ENCODE measurements around the gene BCAM.

The BCAM gene

GRCh38 chr19:44816301-44816700 lies 7.4 kb downstream of the BCAM start:
- Histone ChIP-seq H3K27me3 (no peaks in the 10 kb centered on the region), H3K27ac (no peak overlapping the region), H3K4me1 (ENCODE audit: control insufficient read depth in 1 of 2, insufficient read depth in 1 of 2, low read depth in 1 of 2, low read length in 1 of 2) (no peaks in the 10 kb centered on the region), H3K36me3 (no peaks in the 10 kb centered on the region), H3K4me3 (ENCODE audit: low read depth in 1 of 2, low read length in 1 of 2) (no peak overlapping the region), H3K9me3 (no peaks in the 10 kb centered on the region)
- TF ChIP-seq, protein P1, sequence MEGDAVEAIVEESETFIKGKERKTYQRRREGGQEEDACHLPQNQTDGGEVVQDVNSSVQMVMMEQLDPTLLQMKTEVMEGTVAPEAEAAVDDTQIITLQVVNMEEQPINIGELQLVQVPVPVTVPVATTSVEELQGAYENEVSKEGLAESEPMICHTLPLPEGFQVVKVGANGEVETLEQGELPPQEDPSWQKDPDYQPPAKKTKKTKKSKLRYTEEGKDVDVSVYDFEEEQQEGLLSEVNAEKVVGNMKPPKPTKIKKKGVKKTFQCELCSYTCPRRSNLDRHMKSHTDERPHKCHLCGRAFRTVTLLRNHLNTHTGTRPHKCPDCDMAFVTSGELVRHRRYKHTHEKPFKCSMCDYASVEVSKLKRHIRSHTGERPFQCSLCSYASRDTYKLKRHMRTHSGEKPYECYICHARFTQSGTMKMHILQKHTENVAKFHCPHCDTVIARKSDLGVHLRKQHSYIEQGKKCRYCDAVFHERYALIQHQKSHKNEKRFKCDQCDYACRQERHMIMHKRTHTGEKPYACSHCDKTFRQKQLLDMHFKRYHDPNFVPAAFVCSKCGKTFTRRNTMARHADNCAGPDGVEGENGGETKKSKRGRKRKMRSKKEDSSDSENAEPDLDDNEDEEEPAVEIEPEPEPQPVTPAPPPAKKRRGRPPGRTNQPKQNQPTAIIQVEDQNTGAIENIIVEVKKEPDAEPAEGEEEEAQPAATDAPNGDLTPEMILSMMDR (IDR thresholded peaks at IDR 0.05) = no peak

DNA sequence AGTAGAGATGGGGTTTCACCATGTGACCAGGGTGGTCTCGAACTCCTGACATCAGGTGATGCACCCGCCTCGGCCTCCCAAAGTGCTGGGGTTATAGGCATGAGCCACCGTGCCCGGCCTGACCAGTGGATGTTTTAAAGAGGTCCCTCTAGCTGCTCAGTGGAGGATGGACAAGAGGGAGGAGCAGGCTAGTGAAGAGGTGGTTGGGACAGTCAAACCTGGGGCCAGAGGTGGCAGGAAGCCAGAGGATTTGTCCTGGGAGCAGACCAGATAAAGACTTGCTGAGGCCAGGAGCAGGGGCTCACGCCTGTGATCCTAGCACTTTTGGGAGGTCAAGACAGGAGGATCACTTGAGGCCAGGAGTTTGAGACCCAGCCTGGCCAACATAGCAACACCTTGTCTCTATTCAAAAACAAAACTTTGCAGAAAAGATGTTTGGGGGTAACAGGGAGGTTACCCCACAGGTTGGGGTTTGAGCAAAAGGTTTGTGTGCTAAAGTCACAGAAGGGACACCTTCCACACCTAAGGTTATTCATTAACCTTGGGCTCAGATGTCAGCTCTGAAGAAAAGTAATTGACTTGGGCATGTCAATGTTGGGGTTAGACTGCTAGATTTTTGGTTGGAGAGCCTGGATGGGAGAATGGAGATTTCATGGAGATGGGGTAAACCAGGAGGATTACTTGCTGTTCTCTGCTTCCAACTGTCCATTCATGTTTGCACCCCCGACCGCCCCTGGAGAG lies 9.0 kb downstream of the BCAM start:
- no peaks in the 10 kb centered on the region for H3K36me3 ChIP-seq
- TF ChIP-seq, protein P1 (IDR thresholded peaks at IDR 0.05) = no peak
- H3K27ac ChIP-seq = no peak overlapping the region
- H3K9me3 ChIP-seq = no peaks in the 10 kb centered on the region
- no peak overlapping the region for H3K4me3 ChIP-seq (ENCODE audit: low read depth in 1 of 2, low read length in 1 of 2)
- no peaks in the 10 kb centered on the region for H3K4me1 ChIP-seq (ENCODE audit: control insufficient read depth in 1 of 2, insufficient read depth in 1 of 2, low read depth in 1 of 2, low read length in 1 of 2)
- H3K27me3 ChIP-seq = no peaks in the 10 kb centered on the region

DNA sequence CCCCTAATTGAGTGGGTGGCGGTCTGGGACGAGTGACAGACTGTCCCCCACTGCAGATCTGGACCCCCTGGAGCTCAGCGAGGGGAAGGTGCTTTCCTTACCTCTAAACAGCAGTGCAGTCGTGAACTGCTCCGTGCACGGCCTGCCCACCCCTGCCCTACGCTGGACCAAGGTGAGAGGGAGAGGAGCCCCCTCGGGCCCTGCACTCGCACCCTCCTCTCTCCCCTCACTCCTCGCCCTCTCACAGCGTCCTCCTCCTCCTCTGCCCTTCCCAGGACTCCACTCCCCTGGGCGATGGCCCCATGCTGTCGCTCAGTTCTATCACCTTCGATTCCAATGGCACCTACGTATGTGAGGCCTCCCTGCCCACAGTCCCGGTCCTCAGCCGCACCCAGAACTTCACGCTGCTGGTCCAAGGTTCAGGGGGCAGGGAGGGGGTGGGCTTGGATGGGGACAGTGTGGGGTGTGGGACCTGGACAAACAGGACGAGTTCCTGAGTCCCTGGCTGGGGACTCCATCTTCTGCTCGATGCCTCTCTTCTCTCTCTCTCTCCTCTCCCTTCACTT lies 9.6 kb downstream of the BCAM start:
- Histone ChIP-seq H3K9me3 (no peaks in the 10 kb centered on the region), H3K36me3 (no peaks in the 10 kb centered on the region), H3K4me3 (ENCODE audit: low read depth in 1 of 2, low read length in 1 of 2) (no peak overlapping the region), H3K27me3 (no peaks in the 10 kb centered on the region), H3K4me1 (ENCODE audit: control insufficient read depth in 1 of 2, insufficient read depth in 1 of 2, low read depth in 1 of 2, low read length in 1 of 2) (no peaks in the 10 kb centered on the region), H3K27ac (no peak overlapping the region)
- TF ChIP-seq, protein P1 (IDR thresholded peaks at IDR 0.05) = no peak

- TF ChIP-seq, protein P1 (IDR thresholded peaks at IDR 0.05) = no peak
- no peaks in the 10 kb centered on the region for H3K36me3 ChIP-seq
- no peaks in the 10 kb centered on the region for H3K27me3 ChIP-seq
- H3K27ac ChIP-seq = no peak overlapping the region
- no peaks in the 10 kb centered on the region for H3K4me1 ChIP-seq (ENCODE audit: control insufficient read depth in 1 of 2, insufficient read depth in 1 of 2, low read depth in 1 of 2, low read length in 1 of 2)
- no peaks in the 10 kb centered on the region for H3K9me3 ChIP-seq
- H3K4me3 ChIP-seq (ENCODE audit: low read depth in 1 of 2, low read length in 1 of 2) = no peak overlapping the region
Observed at GRCh38 chr19:44819246-44819832, 10.4 kb downstream of the BCAM start.

- Histone ChIP-seq H3K4me3 (ENCODE audit: low read depth in 1 of 2, low read length in 1 of 2) (no peak overlapping the region), H3K27me3 (no peaks in the 10 kb centered on the region), H3K4me1 (ENCODE audit: control insufficient read depth in 1 of 2, insufficient read depth in 1 of 2, low read depth in 1 of 2, low read length in 1 of 2) (no peaks in the 10 kb centered on the region), H3K36me3 (no peaks in the 10 kb centered on the region), H3K27ac (no peak overlapping the region), H3K9me3 (no peaks in the 10 kb centered on the region)
- TF ChIP-seq, protein P1 (IDR thresholded peaks at IDR 0.05) = no peak
Observed at GRCh38 chr19:44820648-44821609, 12.0 kb downstream of the BCAM start.
